Liver (tissue), 3 donors: ENCODE measurements around the gene CEP170.

Source experiments
- HNF4G ChIP-seq: IDR thresholded peaks from 2 replicates; pipeline ENCODE4 v1.6.1; 2016; ENCODE audit warnings: antibody characterized with exemption
- TF ChIP-seq, protein P1 (sequence below): fragments of 150-350 bp; IDR thresholded peaks from 2 replicates; pipeline ENCODE4 v1.5.1; 2017; ENCODE audit warnings: improper control_type of control experiment, low read depth, low read length; ENCODE audit not compliant: missing input control
- donor health status: healthy.
- donor health status: healthy.

DNA sequence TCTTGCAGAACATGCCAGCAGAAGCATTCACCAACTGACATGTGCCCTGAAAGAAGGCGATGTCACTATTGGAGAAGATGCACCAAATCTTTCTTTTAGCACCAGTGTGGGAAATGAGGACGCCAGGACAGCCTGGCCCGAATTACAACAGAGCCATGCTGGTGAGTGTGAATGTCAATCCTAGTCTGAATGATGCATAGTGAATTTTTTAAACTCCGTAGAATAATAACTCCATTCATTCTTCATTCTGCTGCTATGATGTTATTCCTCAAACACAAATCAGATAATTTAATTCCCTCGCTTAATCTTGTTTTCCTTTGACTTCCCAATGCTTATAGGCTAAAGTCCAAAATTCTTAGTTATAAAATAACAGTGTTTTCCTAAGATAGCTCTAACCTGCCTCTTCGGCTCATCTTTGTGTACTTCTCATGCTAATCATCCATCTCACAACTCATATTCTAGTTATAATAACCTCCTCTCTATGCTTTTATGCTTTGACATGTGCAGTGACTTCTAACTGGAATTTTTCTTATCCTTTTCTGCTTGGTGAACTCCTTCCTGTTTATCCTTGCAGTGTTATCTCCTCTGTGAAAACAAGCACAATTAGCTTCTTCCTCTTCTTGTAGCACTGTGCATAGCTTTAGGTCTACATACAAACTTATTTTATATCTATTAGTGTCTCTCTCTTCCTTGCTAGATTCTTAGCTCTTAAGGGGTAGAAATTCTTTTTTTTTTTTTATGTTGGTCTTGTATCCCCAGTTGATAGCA is 15.2 kb upstream of the CEP170 start:
- TF ChIP-seq, protein P1, sequence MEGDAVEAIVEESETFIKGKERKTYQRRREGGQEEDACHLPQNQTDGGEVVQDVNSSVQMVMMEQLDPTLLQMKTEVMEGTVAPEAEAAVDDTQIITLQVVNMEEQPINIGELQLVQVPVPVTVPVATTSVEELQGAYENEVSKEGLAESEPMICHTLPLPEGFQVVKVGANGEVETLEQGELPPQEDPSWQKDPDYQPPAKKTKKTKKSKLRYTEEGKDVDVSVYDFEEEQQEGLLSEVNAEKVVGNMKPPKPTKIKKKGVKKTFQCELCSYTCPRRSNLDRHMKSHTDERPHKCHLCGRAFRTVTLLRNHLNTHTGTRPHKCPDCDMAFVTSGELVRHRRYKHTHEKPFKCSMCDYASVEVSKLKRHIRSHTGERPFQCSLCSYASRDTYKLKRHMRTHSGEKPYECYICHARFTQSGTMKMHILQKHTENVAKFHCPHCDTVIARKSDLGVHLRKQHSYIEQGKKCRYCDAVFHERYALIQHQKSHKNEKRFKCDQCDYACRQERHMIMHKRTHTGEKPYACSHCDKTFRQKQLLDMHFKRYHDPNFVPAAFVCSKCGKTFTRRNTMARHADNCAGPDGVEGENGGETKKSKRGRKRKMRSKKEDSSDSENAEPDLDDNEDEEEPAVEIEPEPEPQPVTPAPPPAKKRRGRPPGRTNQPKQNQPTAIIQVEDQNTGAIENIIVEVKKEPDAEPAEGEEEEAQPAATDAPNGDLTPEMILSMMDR: no peak
- TF ChIP-seq HNF4G: no peak
